ENCODE data around the gene TEX35.

DNA sequence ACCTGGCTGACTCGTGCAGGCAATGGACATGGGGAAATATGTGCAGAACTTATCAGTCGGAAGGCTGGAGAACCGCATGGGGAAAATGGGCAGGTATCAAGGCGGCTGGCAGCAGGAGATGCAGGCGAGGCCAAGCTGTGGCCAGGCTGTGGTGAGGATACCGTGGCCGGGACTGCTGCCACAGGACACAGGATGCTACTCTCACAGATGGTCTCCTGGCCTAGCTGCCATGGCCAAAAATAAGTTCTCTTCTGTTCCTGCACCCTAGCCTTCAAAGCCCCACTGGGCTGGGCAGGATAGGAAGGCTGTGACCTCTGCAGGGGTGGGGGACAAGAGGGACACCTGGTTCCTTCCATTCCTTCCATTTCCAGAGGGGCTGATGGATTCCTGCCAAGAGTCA is 26.4 kb downstream of the TEX35 start:
- TF ChIP-seq EZH2 (IDR thresholded peaks at IDR 0.05; ENCODE audit: insufficient read depth, low read length): no peak
- TF ChIP-seq, protein P1, sequence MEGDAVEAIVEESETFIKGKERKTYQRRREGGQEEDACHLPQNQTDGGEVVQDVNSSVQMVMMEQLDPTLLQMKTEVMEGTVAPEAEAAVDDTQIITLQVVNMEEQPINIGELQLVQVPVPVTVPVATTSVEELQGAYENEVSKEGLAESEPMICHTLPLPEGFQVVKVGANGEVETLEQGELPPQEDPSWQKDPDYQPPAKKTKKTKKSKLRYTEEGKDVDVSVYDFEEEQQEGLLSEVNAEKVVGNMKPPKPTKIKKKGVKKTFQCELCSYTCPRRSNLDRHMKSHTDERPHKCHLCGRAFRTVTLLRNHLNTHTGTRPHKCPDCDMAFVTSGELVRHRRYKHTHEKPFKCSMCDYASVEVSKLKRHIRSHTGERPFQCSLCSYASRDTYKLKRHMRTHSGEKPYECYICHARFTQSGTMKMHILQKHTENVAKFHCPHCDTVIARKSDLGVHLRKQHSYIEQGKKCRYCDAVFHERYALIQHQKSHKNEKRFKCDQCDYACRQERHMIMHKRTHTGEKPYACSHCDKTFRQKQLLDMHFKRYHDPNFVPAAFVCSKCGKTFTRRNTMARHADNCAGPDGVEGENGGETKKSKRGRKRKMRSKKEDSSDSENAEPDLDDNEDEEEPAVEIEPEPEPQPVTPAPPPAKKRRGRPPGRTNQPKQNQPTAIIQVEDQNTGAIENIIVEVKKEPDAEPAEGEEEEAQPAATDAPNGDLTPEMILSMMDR (IDR thresholded peaks at IDR 0.05; ENCODE audit: insufficient read depth, low read depth, low read length): no peak
